Esophagus muscularis mucosa (tissue), 4 donors: ENCODE results near the gene SIRT1. TPM values are rescaled to one million over a fixed set of nuclear protein-coding genes. Genes with fewer than 3 reads are reported as not detected.
"Not testable (repeated sequence)": the region's sequence is repeated elsewhere in the genome, so short reads cannot be mapped to it uniquely, and the experiment has no call there.

Experiments
- DNase-seq: peaks from one replicate; pipeline ENCODE4 v3.0.0-alpha.2; 2017; ENCODE audit errors: extremely low spot score
- H3K27ac ChIP-seq, 4 donors: fragments of 200-600 bp; sonication (generic); replicated peaks in 1 of 4; 1 replicate in 3 of 4; 2 replicates in 1 of 4; pipeline ENCODE4 v1.5.1; 2016 to 2019; ENCODE audit warnings: mild to moderate bottlenecking in 1 of 4
- H3K27me3 ChIP-seq, 4 donors: fragments of 200-600 bp; sonication (generic); one replicate each; pipeline versions ENCODE4 v1.5.1 to v1.6.0; 2016 to 2019
- H3K36me3 ChIP-seq, 4 donors: fragments of 200-600 bp; sonication (generic); one replicate each; pipeline ENCODE4 v1.5.1; 2016 to 2019
- H3K4me1 ChIP-seq, 4 donors: fragments of 200-600 bp; sonication (generic); one replicate each; pipeline ENCODE4 v1.5.1; 2016 to 2019
- H3K4me3 ChIP-seq, 4 donors: fragments of 200-600 bp; sonication (generic); 1 replicate in 2 of 4; 2 replicates in 2 of 4; pipeline ENCODE4 v1.5.1; 2016 to 2019; ENCODE audit warnings: mild to moderate bottlenecking in 4 of 4, moderate library complexity in 1 of 4
- H3K9me3 ChIP-seq, 4 donors: fragments of 200-600 bp; sonication (generic); 1 replicate in 3 of 4; 2 replicates in 1 of 4; pipeline ENCODE4 v1.5.1; 2016 to 2019
- EP300 ChIP-seq: sonication (generic); formaldehyde crosslinking; IDR thresholded peaks from one replicate; pipeline ENCODE4 v1.6.1; 2017; ENCODE audit warnings: antibody characterized with exemption
- POLR2A ChIP-seq: fragments of 450-650 bp; IDR thresholded peaks from one replicate; pipeline ENCODE4 v1.6.1; 2017; ENCODE audit warnings: antibody characterized with exemption, moderate library complexity, mild to moderate bottlenecking, low read depth
- POLR2AphosphoS5 ChIP-seq, 2 donors: sonication (generic); formaldehyde crosslinking; IDR thresholded peaks; one replicate each; pipeline ENCODE4 v1.6.1; 2017; ENCODE audit warnings: antibody characterized with exemption in 2 of 2
- WGBS: methylation state at CpG from one replicate; pipeline ENCODE4 v1.1.5; 2018; 5-methylcytosine and 5-hydroxymethylcytosine counted together
- intact Hi-C: fragments of 100-400 bp; cut with DNase I; formaldehyde crosslinking; loops from one replicate; pipeline ENCODE4 v1.15.1; 2023
- total RNA-seq, 4 donors: library from RNA; depleted of rRNA; stranded (reverse); fragments of >200 nt; gene quantifications; one replicate each; pipeline versions ENCODE4 v1.1.0 to v1.2.1, GENCODE V29; 2016
- TF ChIP-seq, protein P1 (sequence below), 3 experiments: fragments of 200-600 bp in 2 of 3; fragments of 450-650 bp in 1 of 3; sonication (generic) in 2 of 3; IDR thresholded peaks; one replicate each; pipeline ENCODE4 v1.5.1; 2017 to 2019; ENCODE audit warnings: antibody characterized with exemption in 3 of 3, mild to moderate bottlenecking in 2 of 3, moderate library complexity in 1 of 3

SIRT1 gene
- total RNA-seq, 4 donors from 2014 or later = 23.7 to 30.3 (median 29.2) TPM

DNA sequence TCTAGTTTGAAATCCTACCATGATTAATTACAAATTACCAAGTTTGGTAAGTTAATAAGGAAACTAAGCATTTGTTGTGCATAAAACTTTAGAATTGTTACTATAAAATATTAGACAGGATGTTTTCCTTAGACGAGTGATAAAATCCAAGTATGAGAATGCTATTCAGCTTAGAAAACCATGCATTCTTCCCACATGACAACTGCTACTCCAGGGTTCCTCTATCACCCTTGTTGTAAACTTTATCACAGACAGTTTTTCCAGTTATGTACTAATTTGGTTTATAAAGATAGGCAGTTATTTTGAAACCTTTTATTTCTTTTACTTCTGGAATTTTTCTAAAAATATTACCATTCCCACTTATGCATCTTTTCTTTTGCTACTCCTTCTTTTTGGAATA lies 52.0 kb downstream of the SIRT1 start:
- TF ChIP-seq POLR2A (no peak), EP300 (no peak), POLR2AphosphoS5 (IDR thresholded peaks at IDR 0.05) (no peak)
- TF ChIP-seq, protein P1, sequence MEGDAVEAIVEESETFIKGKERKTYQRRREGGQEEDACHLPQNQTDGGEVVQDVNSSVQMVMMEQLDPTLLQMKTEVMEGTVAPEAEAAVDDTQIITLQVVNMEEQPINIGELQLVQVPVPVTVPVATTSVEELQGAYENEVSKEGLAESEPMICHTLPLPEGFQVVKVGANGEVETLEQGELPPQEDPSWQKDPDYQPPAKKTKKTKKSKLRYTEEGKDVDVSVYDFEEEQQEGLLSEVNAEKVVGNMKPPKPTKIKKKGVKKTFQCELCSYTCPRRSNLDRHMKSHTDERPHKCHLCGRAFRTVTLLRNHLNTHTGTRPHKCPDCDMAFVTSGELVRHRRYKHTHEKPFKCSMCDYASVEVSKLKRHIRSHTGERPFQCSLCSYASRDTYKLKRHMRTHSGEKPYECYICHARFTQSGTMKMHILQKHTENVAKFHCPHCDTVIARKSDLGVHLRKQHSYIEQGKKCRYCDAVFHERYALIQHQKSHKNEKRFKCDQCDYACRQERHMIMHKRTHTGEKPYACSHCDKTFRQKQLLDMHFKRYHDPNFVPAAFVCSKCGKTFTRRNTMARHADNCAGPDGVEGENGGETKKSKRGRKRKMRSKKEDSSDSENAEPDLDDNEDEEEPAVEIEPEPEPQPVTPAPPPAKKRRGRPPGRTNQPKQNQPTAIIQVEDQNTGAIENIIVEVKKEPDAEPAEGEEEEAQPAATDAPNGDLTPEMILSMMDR (IDR thresholded peaks at IDR 0.05) = no peak
- Histone ChIP-seq H3K27ac (no peak overlapping the region), H3K4me3 (no peak overlapping the region), H3K27me3 (no peaks in the 10 kb centered on the region), H3K4me1 (no peaks in the 10 kb centered on the region), H3K36me3 (peaks cover 17 to 63% (median 51%) of the 10 kb centered on the region in 4 donors), H3K9me3 (no peaks in the 10 kb centered on the region)
- intact Hi-C loops = no loop called here
- 82% methylated on average over 1 of the region's 1 CpG for WGBS
- no peak for DNase-seq

DNA sequence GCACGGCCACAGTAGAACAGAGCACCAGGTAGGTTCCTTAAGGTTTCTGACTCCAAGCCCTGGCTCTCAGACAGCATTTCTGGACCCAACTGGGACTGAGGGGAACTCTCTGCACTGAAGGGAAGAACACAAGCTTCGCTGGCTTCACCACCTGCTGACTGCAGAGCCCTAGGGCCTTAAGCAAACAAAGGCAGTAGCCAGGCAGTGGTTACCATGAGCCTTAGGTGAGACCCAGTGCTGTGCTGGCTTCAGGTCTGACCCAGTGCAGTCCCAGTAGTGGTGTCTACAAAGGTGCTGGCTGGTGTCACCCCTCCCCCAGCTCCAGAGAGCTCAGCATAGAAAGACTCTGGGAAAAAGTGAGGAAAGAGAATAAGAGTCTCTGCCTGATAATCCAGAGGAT lies 59.5 kb downstream of the SIRT1 start:
- Histone ChIP-seq H3K27me3 (no peaks in the 10 kb centered on the region), H3K27ac (no peak overlapping the region), H3K4me3 (no peak overlapping the region), H3K9me3 (no peaks in the 10 kb centered on the region), H3K4me1 (no peaks in the 10 kb centered on the region), H3K36me3 (peaks cover 5 to 71% (median 33%) of the 10 kb centered on the region in 4 donors)
- no peak for DNase-seq
- 94% methylated on average over 2 of the region's 2 CpGs for WGBS
- intact Hi-C loops = no loop called here
- TF ChIP-seq, protein P1 (IDR thresholded peaks at IDR 0.05) = no peak

DNA sequence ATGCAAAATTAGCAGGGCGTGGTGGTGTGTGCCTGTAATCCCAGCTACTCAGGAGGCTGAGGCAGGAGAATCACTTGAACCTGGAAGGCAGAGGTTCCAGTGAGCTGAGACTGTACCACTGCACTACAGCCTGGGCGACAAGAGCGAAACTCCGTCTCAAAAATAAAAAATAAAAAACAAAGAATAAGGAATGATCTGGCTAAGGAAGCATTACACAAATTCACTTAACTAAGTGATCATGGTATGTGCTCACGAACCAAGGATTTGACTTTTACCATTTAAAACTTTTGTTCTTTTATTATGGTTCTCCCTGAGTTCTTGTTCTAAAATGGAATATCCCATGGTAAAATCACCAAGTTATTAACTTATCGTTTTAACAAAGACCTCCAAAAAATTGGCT lies 71.2 kb downstream of the SIRT1 start:
- H3K36me3 ChIP-seq = peaks cover 6 to 51% (median 23%) of the 10 kb centered on the region in 4 donors
- 98% methylated on average over 6 of the region's 6 CpGs for WGBS

DNA sequence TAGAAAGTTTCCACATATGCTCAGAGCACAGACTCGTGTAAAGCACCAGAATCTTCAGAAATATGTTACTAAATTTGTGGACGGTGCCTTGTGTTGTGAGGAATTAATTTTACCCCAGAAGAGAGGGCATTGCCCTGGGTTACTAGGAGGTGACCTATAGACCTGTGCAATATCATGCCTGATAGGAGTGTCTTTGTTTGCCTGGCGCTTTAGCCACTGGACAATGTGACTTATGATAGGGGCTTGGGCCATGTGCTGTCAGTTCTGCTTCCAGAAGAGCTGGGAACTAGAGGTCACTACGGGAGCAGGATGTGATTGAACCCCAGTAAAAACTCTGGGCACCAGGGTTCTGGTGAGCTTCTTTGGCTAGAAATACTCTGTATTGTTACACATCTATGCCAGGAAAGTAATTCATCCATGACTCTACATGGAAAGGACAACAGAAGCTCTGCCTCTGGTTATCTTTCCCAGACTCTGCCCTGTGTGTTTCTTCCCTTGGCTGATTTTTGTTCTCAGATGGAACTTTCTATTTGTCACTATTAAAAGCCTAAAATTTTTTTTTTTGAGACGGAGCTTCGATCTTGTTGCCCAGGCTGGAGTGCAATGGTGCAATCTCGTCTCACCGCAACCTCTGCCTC lies 75.5 kb downstream of the SIRT1 start:
- Histone ChIP-seq H3K4me1 (no peaks in the 10 kb centered on the region), H3K27me3 (no peaks in the 10 kb centered on the region), H3K4me3 (no peak overlapping the region), H3K27ac (no peak overlapping the region), H3K9me3 (no peaks in the 10 kb centered on the region), H3K36me3 (peaks cover 5 to 39% (median 14%) of the 10 kb centered on the region in 4 donors)
- TF ChIP-seq POLR2AphosphoS5 (IDR thresholded peaks at IDR 0.05) = no peak
- no peak for TF ChIP-seq POLR2A
- TF ChIP-seq EP300 = no peak
- TF ChIP-seq, protein P1 (IDR thresholded peaks at IDR 0.05) = no peak
- WGBS = 93% methylated on average over 7 of the region's 8 CpGs
- intact Hi-C loops = no loop called here
- no peak for DNase-seq

More for the DNA sequence above, 71.2 kb downstream of the SIRT1 start:
- no peak for TF ChIP-seq POLR2A
- TF ChIP-seq EP300 = no peak
- TF ChIP-seq, protein P1 (IDR thresholded peaks at IDR 0.05) = no peak
- no peak for TF ChIP-seq POLR2AphosphoS5 (IDR thresholded peaks at IDR 0.05)
- no peak overlapping the region for H3K27ac ChIP-seq
- intact Hi-C loops = no loop called here
- no peaks in the 10 kb centered on the region for H3K9me3 ChIP-seq
- no peaks in the 10 kb centered on the region for H3K4me1 ChIP-seq
- no peak for DNase-seq
- no peak overlapping the region for H3K4me3 ChIP-seq
- H3K27me3 ChIP-seq = no peaks in the 10 kb centered on the region

DNA sequence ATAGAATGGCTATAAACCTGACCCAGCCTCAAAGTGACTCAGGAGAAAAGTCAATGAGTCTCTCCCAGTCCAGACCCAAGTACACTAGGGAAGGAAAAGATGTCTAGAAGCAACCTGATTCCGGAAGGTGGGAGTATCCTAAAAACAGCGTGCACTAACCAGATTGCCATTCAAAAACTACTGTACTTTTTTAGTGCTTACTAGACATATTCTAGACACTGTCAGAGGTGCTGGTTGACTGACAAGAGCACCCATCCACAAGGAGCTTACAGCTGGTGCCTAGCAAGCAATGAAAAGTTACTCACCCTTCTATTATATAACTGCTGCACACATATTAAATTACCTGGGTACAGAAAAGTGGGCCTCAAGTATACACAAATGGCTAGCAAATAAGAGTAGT lies 81.0 kb downstream of the SIRT1 start:
- Histone ChIP-seq H3K4me1 (no peaks in the 10 kb centered on the region), H3K4me3 (no peak overlapping the region), H3K27ac (no peak overlapping the region), H3K27me3 (no peaks in the 10 kb centered on the region), H3K9me3 (peaks cover 0 to under 1% (median 0%) of the 10 kb centered on the region in 4 donors), H3K36me3 (peaks cover 4 to 51% (median 28%) of the 10 kb centered on the region in 4 donors)
- DNase-seq = no peak
- TF ChIP-seq POLR2AphosphoS5 (IDR thresholded peaks at IDR 0.05) (no peak), EP300 (no peak), POLR2A (no peak)
- TF ChIP-seq, protein P1 (IDR thresholded peaks at IDR 0.05) = no peak
- intact Hi-C loops = no loop called here
- 98% methylated on average over 2 of the region's 2 CpGs for WGBS

DNA sequence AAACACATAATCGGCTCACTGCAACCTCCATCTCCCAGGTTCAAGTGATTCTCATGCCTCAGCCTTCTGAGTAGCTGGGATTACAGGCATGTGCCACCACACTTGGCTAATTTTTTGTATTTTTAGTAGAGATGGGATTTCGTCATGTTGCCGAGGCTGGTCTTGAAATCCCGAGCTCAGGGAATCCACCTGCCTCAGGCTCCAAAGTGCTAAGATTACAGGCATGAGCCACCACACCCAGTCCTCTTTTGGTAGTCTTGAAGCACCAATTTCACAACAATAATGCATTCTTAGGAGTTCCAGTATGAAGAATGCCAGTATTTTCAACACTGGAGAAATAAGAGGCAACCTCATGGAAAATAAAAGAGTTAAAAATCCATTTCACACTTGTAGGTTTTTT lies 81.6 kb downstream of the SIRT1 start:
- H3K4me1 ChIP-seq, H3K9me3 ChIP-seq, intact Hi-C loops, H3K27me3 ChIP-seq, H3K4me3 ChIP-seq, H3K27ac ChIP-seq, DNase-seq: not testable (repeated sequence)
- WGBS = 97% methylated on average over 4 of the region's 4 CpGs
- peaks cover 4 to 45% (median 25%) of the 10 kb centered on the region in 4 donors for H3K36me3 ChIP-seq
